GM19328 (cell line): ENCODE data around the gene SH3GL3.

Experiments
- ATAC-seq: cut with Tn5 transposase; IDR thresholded peaks from one replicate; pipeline ENCODE4 v1.9.1; 2021; ENCODE audit warnings: mild to moderate bottlenecking, moderate library complexity; ENCODE audit not compliant: unreplicated experiment

Gene SH3GL3

GRCh38 chr15:83610901-83611685 is 164.0 kb downstream of the SH3GL3 start:
- ATAC-seq: no peak

GRCh38 chr15:83612226-83612625 is 165.1 kb downstream of the SH3GL3 start:
- ATAC-seq: no peak

GRCh38 chr15:83612898-83613635 is 165.9 kb downstream of the SH3GL3 start:
- no peak for ATAC-seq

GRCh38 chr15:83613714-83614113 is 166.6 kb downstream of the SH3GL3 start:
- ATAC-seq: no peak

GRCh38 chr15:83616840-83617239 is 169.7 kb downstream of the SH3GL3 start:
- no peak for ATAC-seq

GRCh38 chr15:83626171-83626802 is 179.1 kb downstream of the SH3GL3 start:
- ATAC-seq: no peak

- ATAC-seq: no peak
Observed at GRCh38 chr15:83631534-83631933, 184.4 kb downstream of the SH3GL3 start.

GRCh38 chr15:83643201-83643600 is 196.1 kb downstream of the SH3GL3 start:
- ATAC-seq: no peak

GRCh38 chr15:83644439-83644838 is 197.3 kb downstream of the SH3GL3 start:
- no peak for ATAC-seq

GRCh38 chr15:83650831-83651230 is 203.7 kb downstream of the SH3GL3 start:
- no peak for ATAC-seq

- no peak for ATAC-seq
Observed at GRCh38 chr15:83651541-83651940, 204.4 kb downstream of the SH3GL3 start.

GRCh38 chr15:83652626-83653204 is 205.6 kb downstream of the SH3GL3 start:
- ATAC-seq: no peak

GRCh38 chr15:83653288-83653638 is 206.1 kb downstream of the SH3GL3 start:
- ATAC-seq: no peak

GRCh38 chr15:83653639-83654378 is 206.7 kb downstream of the SH3GL3 start, which contains the start of gene ADAMTSL3:
TSS of gene ADAMTSL3 (plus strand) at chr15:83654123. CDS start at chr15:83655762, 1,639 bp downstream.
- no peak for ATAC-seq

GRCh38 chr15:83654379-83655236 is 207.5 kb downstream of the SH3GL3 start:
- no peak for ATAC-seq

- ATAC-seq: no peak
Observed at GRCh38 chr15:83655237-83655616, 208.1 kb downstream of the SH3GL3 start.

GRCh38 chr15:83656192-83656591 is 209.1 kb downstream of the SH3GL3 start:
- ATAC-seq: no peak

GRCh38 chr15:83656943-83657528 is 209.9 kb downstream of the SH3GL3 start:
- ATAC-seq: no peak

- no peak for ATAC-seq
Observed at GRCh38 chr15:83657549-83657948, 210.4 kb downstream of the SH3GL3 start.
